Psoas muscle (tissue), 8 donors: ENCODE results near the gene SERPING1. TPM values are rescaled to one million over a fixed set of nuclear protein-coding genes. Genes with fewer than 3 reads are reported as not detected.

Source experiments
- ATAC-seq, 4 donors: fragments of 200-7000 bp; cut with Tn5 transposase; one replicate each; pipeline ENCODE4 v1.9.1; 2020; ENCODE audit warnings: moderate library complexity in 3 of 4, mild to moderate bottlenecking in 2 of 4
- DNase-seq, 2 donors: peaks; one replicate each; pipeline ENCODE4 v3.0.0-alpha.2; 2020
- H3K27ac ChIP-seq: fragments of 200-600 bp; one replicate; pipeline ENCODE4 v1.8.0; 2022
- H3K27me3 ChIP-seq, 3 donors: fragments of 200-600 bp in 1 of 3; one replicate each; pipeline versions ENCODE4 v1.6.1 to v1.8.0; 2013 to 2022; ENCODE audit warnings: low read length in 2 of 3, mild to moderate bottlenecking in 2 of 3, moderate library complexity in 1 of 3; ENCODE audit not compliant: insufficient read depth in 3 of 3
- H3K36me3 ChIP-seq, 2 donors: fragments of 200-600 bp in 1 of 2; one replicate each; pipeline versions ENCODE4 v1.6.1 to v1.8.0; 2013 to 2022; ENCODE audit warnings: low read depth in 1 of 2, mild to moderate bottlenecking in 1 of 2, moderate library complexity in 1 of 2; ENCODE audit not compliant: insufficient read depth in 1 of 2
- H3K4me1 ChIP-seq: fragments of 200-600 bp; one replicate; pipeline ENCODE4 v1.8.0; 2022
- H3K4me3 ChIP-seq: fragments of 200-600 bp; one replicate; pipeline ENCODE4 v1.8.0; 2022; ENCODE audit warnings: mild to moderate bottlenecking
- H3K9me3 ChIP-seq: fragments of 200-600 bp; one replicate; pipeline ENCODE4 v1.8.0; 2022
- WGBS, 3 donors: extraction: QIAGEN DNeasy Blood & Tissue Kit; methylation state at CpG; one replicate each; pipeline versions ENCODE4 v1.1.6 to v1.1.7; 2013; 5-methylcytosine and 5-hydroxymethylcytosine counted together
- intact Hi-C, 2 donors: fragments of 100-400 bp; cut with DNase I; formaldehyde crosslinking; loops; one replicate each; pipeline versions ENCODE4 v1.11.0 to v1.14.2; 2022
- polyA plus RNA-seq, 3 donors: library from polyadenylated mRNA; stranded (reverse); fragments of 200-250 nt; gene quantifications; one replicate each; pipeline ENCODE4 v1.2.3, GENCODE V29; 2013
- total RNA-seq, 4 donors: library from RNA; stranded (reverse); fragmentation: NEBNext Ultra II Directional in 2 of 4; extraction: Animal tissue kit (Norgen Biotek cat#: 25700) in 2 of 4; gene quantifications; one replicate each; pipeline versions ENCODE4 v1.2.1 to v1.2.4, GENCODE V29; 2021 to 2023
- TF ChIP-seq, protein P1 (sequence below): fragments of 200-600 bp; IDR thresholded peaks from one replicate; pipeline ENCODE4 v1.8.0; 2022; ENCODE audit warnings: antibody characterized with exemption
- donor health status: healthy with polysubstance abuse.
- donor health status: DM: no; HTN: no; CAD: no; lungs with moderate emphysema.
- donor health status: Bipolar disorder and iron deficiency.
- donor health status: healthy.
- donor health status: DM: yes; HTN: yes; CAD: no.
- donor health status: DM: no; HTN: no; CAD: no.
- donor health status: DM: no; HTN: no; CAD: no.
- donor health status: DM: yes; HTN: yes; CAD: no.

SERPING1 gene
- total and polyA plus RNA-seq, 7 donors: 42.6 to 97.3 (median 69.8) TPM

DNA sequence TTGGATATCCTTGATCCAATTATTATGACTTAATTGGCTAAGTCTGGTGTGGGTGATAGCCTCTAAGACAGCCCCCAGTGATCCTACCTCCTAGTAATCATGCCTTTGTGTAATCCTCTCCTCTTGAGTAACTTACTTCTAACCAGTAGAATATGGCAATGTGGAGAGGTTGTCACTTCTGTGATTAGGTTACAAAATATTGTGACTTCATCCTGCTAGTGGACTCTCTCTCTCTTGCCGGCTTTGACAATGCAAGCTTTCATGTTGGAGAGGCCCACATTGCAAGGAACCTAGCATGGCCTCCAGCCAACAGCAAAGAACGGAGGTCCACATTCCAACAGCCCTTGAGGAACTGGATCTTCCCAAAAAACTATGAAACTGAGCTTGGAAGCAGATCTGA, 32.7 kb downstream of the SERPING1 start:
- no peaks in the 10 kb centered on the region for H3K4me1 ChIP-seq
- H3K27me3 ChIP-seq: peaks cover 0 to 20% (median 0%) of the 10 kb centered on the region in 3 donors
- 23 to 40% (median 30%) methylated on average over 2 of the region's 2 CpGs for WGBS, 3 donors
- no peaks in the 10 kb centered on the region for H3K36me3 ChIP-seq
- TF ChIP-seq, protein P1, sequence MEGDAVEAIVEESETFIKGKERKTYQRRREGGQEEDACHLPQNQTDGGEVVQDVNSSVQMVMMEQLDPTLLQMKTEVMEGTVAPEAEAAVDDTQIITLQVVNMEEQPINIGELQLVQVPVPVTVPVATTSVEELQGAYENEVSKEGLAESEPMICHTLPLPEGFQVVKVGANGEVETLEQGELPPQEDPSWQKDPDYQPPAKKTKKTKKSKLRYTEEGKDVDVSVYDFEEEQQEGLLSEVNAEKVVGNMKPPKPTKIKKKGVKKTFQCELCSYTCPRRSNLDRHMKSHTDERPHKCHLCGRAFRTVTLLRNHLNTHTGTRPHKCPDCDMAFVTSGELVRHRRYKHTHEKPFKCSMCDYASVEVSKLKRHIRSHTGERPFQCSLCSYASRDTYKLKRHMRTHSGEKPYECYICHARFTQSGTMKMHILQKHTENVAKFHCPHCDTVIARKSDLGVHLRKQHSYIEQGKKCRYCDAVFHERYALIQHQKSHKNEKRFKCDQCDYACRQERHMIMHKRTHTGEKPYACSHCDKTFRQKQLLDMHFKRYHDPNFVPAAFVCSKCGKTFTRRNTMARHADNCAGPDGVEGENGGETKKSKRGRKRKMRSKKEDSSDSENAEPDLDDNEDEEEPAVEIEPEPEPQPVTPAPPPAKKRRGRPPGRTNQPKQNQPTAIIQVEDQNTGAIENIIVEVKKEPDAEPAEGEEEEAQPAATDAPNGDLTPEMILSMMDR: no peak
- H3K4me3 ChIP-seq: no peak overlapping the region
- intact Hi-C loops: no loop called here
- no peaks in the 10 kb centered on the region for H3K9me3 ChIP-seq
- ATAC-seq: no peak
- no peak for DNase-seq
- H3K27ac ChIP-seq: no peak overlapping the region

DNA sequence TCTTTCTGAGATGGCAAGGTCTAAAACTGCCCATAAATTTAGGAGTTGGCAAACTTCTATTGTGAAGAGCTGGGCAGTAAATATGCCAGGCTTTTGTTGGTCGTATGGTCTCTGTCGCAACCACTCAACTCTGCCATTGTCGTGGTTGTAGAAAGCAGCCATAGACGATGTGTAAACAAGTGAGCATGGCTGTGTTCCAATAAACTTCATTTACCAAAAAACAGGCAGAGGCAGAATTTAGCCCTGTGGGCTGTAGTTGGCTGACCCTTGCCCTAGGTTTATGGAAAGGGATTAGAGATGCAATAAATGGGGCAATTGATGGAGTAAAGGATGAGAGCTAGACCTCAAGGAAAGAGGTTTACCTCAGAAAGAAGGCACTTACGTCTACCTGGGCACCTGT, 34.6 kb downstream of the SERPING1 start:
- intact Hi-C loops: no loop called here
- Histone ChIP-seq H3K27me3 (peaks cover 0 to 24% (median 0%) of the 10 kb centered on the region in 3 donors), H3K9me3 (no peaks in the 10 kb centered on the region), H3K27ac (no peak overlapping the region), H3K36me3 (no peaks in the 10 kb centered on the region), H3K4me1 (no peaks in the 10 kb centered on the region), H3K4me3 (no peak overlapping the region)
- ATAC-seq (no peak), DNase-seq (no peak)
- TF ChIP-seq, protein P1: no peak
- 56 to 59% (median 57%) methylated on average over 5 of the region's 5 CpGs for WGBS, 3 donors

DNA sequence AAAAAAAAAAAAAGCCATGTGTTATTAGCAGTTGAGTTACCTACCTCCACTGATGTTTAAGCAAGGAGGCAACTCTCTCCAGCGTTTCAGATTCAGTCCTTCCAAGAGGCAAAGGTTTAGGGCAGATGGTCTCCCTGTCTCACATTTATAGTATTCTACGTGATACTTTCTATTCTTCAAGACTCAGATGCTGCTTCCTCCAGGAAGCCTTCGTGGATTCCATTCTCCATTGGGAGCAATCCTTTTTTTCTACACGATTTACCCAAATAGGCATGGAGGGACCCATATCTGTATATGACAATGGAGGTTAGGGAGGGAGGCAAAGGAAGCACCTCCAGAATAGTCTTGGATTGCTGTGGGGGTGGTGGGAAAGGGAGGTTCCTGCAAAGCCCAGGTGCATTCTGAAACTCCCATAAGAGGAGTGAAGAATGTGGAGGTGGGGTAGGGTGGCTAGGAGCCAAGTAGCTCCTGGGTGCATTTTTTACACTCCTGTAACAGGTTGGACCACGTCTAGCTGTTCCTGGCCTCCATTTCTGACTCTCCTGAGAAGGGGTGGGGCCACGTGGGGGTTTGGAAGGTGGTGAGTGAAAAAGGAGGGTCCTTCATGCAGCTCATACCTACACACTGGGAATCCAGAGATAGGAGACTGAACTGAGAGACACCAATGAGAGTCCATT, 36.0 kb downstream of the SERPING1 start:
- no peak overlapping the region for H3K4me3 ChIP-seq
- TF ChIP-seq, protein P1: no peak
- ATAC-seq: no peak
- H3K9me3 ChIP-seq: no peaks in the 10 kb centered on the region
- peaks cover 8% of the 10 kb centered on the region for H3K4me1 ChIP-seq
- intact Hi-C loops: no loop called here
- H3K27ac ChIP-seq: no peak overlapping the region
- 78 to 81% (median 78%) methylated on average over 6 of the region's 6 CpGs for WGBS, 3 donors
- peaks cover 0 to 38% (median 8%) of the 10 kb centered on the region in 3 donors for H3K27me3 ChIP-seq
- H3K36me3 ChIP-seq: no peaks in the 10 kb centered on the region
- no peak for DNase-seq

DNA sequence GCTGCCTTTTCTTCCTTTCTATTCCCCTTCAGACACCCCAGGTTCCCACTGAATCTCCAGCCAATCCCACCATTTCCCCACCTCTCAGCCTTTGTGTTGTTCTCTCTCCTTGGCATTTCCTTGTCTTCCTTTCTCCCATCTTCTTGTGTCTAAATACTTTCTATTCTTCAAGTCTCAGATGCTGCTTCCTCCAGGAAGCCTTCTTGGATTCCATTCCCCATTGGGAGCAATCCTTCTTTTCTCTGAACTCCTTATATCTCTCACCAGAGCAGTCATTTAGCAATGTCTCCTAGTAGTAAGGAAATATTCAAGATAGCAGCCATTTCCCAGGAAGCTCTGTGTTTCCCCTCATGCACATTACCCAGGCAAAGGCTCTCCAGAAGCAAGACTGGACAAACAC, 36.8 kb downstream of the SERPING1 start:
- Histone ChIP-seq H3K9me3 (no peaks in the 10 kb centered on the region), H3K36me3 (no peaks in the 10 kb centered on the region), H3K4me1 (peaks cover 8% of the 10 kb centered on the region), H3K27ac (no peak overlapping the region), H3K4me3 (no peak overlapping the region), H3K27me3 (peaks cover 0 to 41% (median 8%) of the 10 kb centered on the region in 3 donors)
- DNase-seq: no peak
- ATAC-seq: no peak
- TF ChIP-seq, protein P1: no peak
- intact Hi-C loops: no loop called here

DNA sequence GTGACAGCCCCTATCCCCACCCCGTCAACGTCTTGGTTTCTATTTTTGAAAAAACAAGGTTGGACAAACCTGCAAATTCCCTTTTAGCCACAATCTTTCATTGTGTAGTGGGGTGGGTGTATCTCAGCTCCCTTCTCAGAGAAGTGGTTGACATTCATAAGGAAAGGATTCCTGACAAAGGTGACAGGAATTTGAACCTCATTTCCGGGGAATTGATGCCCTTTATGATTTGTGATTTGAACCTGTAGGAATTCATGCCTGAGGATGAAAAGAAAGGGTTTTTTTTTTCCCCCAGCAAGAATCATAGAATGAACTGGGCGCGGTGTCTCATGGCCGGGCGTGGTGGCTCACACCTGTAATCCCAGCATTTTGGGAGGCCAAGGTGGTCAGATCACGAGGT, 37.8 kb downstream of the SERPING1 start:
- Histone ChIP-seq H3K4me3 (no peak overlapping the region), H3K36me3 (no peaks in the 10 kb centered on the region), H3K4me1 (peaks cover 8% of the 10 kb centered on the region), H3K27ac (no peak overlapping the region), H3K9me3 (no peaks in the 10 kb centered on the region), H3K27me3 (peaks cover 0 to 41% (median 8%) of the 10 kb centered on the region in 3 donors)
- TF ChIP-seq, protein P1: no peak
- intact Hi-C loops: loop anchor here in 1 of 2 donors (5.0 kb wide), 1 partner anchor 58 kb away; no protein-coding TSS in a partner anchor
- 90 to 93% (median 91%) methylated on average over 8 of the region's 8 CpGs for WGBS, 3 donors
- DNase-seq: no peak
- ATAC-seq: no peak
